Skeletal muscle satellite cell (primary cell): ENCODE data around the gene ZNF335.

Experiments used
- H3K27me3 ChIP-seq: 2 replicates; pipeline ENCODE4 v1.7.0; 2013; ENCODE audit warnings: low read length; ENCODE audit not compliant: control insufficient read depth, insufficient read depth
- H3K36me3 ChIP-seq: 2 replicates; pipeline ENCODE4 v1.7.0; 2013; ENCODE audit warnings: mild to moderate bottlenecking, control low read depth, low read length; ENCODE audit not compliant: insufficient read depth
- H3K4me1 ChIP-seq: 2 replicates; pipeline ENCODE4 v1.7.0; 2013; ENCODE audit warnings: low read length; ENCODE audit not compliant: control insufficient read depth, insufficient read depth
- H3K4me2 ChIP-seq: 2 replicates; pipeline ENCODE4 v1.7.0; 2013; ENCODE audit warnings: mild to moderate bottlenecking, low read length
- H3K4me3 ChIP-seq: 2 replicates; pipeline ENCODE4 v1.7.0; 2013; ENCODE audit warnings: low read length
- H3K9ac ChIP-seq: 2 replicates; pipeline ENCODE4 v1.7.0; 2013; ENCODE audit warnings: mild to moderate bottlenecking, low read depth, low read length, moderate library complexity
- H3K9me3 ChIP-seq: replicated peaks from 2 replicates; pipeline ENCODE4 v1.7.0; 2013; ENCODE audit warnings: mild to moderate bottlenecking, control low read depth, low read length

The ZNF335 gene

DNA sequence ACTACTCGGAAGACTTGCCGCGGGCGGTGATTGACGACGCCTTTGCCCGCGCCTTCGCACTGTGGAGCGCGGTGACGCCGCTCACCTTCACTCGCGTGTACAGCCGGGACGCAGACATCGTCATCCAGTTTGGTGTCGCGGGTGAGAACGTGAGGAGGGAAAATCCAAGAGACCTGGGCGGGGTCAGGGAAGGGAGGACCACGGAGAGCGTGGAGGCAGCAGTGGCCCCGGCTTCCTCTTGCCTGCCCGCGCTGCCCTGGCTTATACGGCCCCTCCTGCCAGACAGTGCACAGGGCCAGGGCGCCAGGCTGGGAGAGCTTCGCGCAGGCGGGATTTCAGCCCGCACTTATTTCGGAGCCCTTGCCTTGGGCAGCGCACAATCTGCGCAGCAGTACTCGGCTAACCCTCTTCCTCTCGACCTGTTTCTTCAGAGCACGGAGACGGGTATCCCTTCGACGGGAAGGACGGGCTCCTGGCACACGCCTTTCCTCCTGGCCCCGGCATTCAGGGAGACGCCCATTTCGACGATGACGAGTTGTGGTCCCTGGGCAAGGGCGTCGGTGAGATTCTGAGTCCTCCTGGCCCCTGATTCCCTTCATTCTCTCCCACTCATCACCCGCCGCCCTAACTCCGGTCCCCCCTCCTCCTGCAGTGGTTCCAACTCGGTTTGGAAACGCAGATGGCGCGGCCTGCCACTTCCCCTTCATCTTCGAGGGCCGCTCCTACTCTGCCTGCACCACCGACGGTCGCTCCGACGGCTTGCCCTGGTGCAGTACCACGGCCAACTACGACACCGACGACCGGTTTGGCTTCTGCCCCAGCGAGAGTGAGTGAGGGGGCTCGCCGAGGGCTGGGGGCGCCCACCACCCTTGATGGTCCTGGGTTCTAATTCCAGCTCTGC is 38.7 kb upstream of the ZNF335 start:
- peaks cover 87% of the 10 kb centered on the region for H3K27me3 ChIP-seq
- H3K4me3 ChIP-seq, result no peak overlapping the region
- no peaks in the 10 kb centered on the region for H3K36me3 ChIP-seq
- H3K4me1 ChIP-seq, result peaks cover 11% of the 10 kb centered on the region
- H3K4me2 ChIP-seq, result peak overlapping the region; percentile 33
- peaks cover 3% of the 10 kb centered on the region for H3K9me3 ChIP-seq
- no peak overlapping the region for H3K9ac ChIP-seq

DNA sequence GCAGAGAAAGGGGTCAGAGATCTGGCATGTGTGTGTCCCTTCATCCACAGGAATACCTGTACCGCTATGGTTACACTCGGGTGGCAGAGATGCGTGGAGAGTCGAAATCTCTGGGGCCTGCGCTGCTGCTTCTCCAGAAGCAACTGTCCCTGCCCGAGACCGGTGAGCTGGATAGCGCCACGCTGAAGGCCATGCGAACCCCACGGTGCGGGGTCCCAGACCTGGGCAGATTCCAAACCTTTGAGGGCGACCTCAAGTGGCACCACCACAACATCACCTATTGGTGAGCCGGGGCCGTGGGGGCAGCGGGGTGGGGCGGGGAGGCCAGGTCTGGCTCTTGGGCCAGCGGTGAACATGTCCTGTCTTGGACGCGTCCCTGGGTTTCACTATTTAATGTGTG is 37.8 kb upstream of the ZNF335 start:
- no peaks in the 10 kb centered on the region for H3K36me3 ChIP-seq
- peak overlapping the region; percentile 33 for H3K4me2 ChIP-seq
- H3K9me3 ChIP-seq, result peaks cover 3% of the 10 kb centered on the region
- H3K27me3 ChIP-seq, result peaks cover 89% of the 10 kb centered on the region
- no peak overlapping the region for H3K4me3 ChIP-seq
- H3K9ac ChIP-seq, result no peak overlapping the region
- H3K4me1 ChIP-seq, result peaks cover 11% of the 10 kb centered on the region

DNA sequence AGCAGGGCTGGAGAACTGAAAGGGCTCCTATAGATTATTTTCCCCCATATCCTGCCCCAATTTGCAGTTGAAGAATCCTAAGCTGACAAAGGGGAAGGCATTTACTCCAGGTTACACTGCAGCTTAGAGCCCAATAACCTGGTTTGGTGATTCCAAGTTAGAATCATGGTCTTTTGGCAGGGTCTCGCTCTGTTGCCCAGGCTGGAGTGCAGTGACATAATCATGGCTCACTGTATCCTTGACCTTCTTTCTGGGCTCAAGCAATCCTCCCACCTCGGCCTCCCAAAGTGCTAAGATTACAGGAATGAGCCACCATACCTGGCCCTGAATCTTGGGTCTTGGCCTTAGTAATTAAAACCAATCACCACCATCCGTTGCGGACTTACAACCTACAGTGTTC is 35.7 kb upstream of the ZNF335 start:
- no peaks in the 10 kb centered on the region for H3K36me3 ChIP-seq
- no peak overlapping the region for H3K4me2 ChIP-seq
- no peak overlapping the region for H3K4me3 ChIP-seq
- peaks cover 3% of the 10 kb centered on the region for H3K9me3 ChIP-seq
- H3K27me3 ChIP-seq, result peaks cover 85% of the 10 kb centered on the region
- H3K4me1 ChIP-seq, result peaks cover 8% of the 10 kb centered on the region
- H3K9ac ChIP-seq, result no peak overlapping the region

DNA sequence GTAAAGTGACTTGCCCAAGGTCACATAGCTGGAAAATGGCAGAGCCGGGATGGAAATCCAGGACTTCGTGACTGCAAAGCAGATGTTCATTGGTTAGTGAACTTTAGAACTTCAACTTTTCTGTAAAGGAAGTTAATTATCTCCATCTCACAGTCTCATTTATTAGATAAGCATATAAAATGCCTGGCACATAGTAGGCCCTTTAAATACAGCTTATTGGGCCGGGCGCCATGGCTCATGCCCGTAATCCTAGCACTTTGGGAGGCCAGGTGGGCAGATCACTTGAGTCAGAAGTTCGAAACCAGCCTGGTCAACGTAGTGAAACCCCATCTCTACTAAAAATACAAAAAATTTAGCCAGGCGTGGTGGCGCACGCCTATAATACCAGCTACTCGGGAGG is 35.0 kb upstream of the ZNF335 start:
- H3K9me3 ChIP-seq, result peaks cover 3% of the 10 kb centered on the region
- H3K4me3 ChIP-seq, result no peak overlapping the region
- no peak overlapping the region for H3K9ac ChIP-seq
- H3K4me2 ChIP-seq, result no peak overlapping the region
- peaks cover 8% of the 10 kb centered on the region for H3K4me1 ChIP-seq
- peaks cover 81% of the 10 kb centered on the region for H3K27me3 ChIP-seq
- H3K36me3 ChIP-seq, result no peaks in the 10 kb centered on the region

DNA sequence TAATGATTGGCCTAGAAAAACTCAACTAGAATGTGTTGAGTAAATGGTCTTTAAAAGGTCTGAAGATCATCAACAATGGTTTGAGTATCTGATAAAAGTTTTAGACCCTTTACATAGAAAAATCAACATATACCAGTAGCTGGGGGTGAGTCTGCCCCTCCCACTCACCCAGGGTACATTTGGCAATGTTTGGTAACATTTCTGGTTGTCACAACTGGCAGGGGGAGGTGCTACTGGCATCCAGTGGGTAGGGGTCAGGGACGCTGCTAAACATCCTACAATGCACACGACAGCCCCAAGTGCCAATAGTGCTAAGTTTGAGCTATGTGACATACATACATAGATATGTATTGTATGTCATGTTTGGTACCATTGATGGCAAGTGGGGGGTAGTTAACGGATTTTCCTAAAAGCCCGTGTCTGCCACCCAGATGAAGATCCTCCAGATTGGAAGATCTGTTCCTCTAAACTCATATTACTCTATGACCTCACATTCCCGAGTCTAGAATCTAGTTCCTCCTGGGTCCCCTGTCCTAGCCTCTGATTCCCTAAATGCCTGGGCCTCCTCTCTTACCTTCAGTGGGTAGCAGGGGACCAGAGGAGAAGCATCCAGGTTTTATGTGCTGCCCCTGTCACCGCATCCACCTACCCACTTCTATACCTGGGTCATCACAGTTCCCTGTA is 34.2 kb upstream of the ZNF335 start:
- peaks cover 80% of the 10 kb centered on the region for H3K27me3 ChIP-seq
- no peak overlapping the region for H3K4me3 ChIP-seq
- H3K9me3 ChIP-seq, result no peaks in the 10 kb centered on the region
- H3K4me1 ChIP-seq, result peaks cover 8% of the 10 kb centered on the region
- no peak overlapping the region for H3K9ac ChIP-seq
- no peaks in the 10 kb centered on the region for H3K36me3 ChIP-seq
- no peak overlapping the region for H3K4me2 ChIP-seq

DNA sequence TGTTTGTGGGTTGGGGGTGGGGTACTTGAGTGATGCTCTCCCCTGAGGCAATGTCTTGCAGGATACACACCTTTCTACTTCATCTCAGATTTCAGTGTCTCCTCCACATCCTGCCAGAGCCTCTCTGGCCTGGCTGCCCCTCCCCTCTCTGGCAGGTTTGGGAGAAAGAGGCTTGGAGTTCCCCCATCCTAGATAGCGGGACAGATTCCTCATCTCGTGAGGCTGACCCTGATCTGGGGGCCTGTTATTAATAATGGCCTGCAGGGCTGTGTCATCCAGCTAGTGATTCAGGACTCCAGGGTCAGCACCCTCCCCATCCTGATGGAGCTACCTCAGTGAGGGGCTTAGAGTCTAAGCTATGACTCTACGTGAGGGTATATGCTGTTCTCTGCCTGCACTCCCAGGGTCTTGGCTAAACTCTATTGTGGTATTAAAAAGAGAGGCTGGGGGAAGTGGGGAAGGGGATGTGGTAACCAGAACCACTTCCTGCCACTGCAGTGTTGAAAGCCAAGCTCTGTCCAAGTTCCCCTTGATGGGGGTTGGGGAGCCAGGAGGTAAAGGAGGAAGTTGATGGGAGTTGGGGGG is 33.0 kb upstream of the ZNF335 start:
- Histone ChIP-seq H3K4me2 (no peak overlapping the region), H3K9ac (no peak overlapping the region), H3K27me3 (peaks cover 79% of the 10 kb centered on the region), H3K9me3 (no peaks in the 10 kb centered on the region), H3K36me3 (no peaks in the 10 kb centered on the region), H3K4me3 (no peak overlapping the region), H3K4me1 (peaks cover 8% of the 10 kb centered on the region)

DNA sequence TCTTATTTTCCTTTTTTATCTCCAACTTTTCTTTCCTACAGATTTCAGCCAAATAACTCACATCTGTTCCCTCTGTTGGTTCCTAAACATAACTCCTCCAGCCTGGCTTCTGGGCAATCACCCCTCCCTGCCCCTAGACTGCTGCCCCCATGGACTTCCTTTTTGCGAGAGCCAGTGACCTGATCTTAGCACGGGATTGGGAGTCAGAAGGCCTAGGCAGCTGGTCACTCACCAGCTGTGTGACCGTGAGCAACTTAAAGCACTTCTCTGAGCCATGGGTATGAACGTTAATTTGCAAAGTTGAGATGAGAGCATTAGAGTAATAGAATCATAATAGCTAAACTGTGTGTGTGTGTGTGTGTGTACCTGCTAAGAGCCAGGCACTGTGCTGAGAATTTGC is 32.2 kb upstream of the ZNF335 start:
- Histone ChIP-seq H3K36me3 (no peaks in the 10 kb centered on the region), H3K4me1 (peaks cover 8% of the 10 kb centered on the region), H3K4me3 (no peak overlapping the region), H3K9me3 (no peaks in the 10 kb centered on the region), H3K4me2 (no peak overlapping the region), H3K9ac (no peak overlapping the region), H3K27me3 (peaks cover 79% of the 10 kb centered on the region)

DNA sequence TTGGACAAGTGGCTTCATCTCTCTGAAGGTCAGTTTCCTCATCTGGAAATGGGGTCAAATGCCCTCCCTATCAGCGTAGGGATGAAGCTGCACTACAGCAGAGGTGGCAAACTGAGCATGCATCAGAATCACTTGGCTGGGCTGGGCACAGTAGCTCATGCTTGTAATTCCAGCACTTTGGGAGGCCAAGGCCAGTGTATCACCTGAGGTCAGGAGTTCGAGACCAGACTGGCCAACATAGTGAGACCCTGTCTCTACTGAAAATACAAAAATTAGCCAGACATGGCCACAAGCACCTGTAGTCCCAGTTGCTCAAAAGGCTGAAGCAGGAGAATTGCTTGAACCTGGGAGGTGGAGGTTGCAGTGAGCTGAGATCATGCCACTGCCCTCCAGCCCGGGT is 30.0 kb upstream of the ZNF335 start:
- Histone ChIP-seq H3K4me3 (no peak overlapping the region), H3K27me3 (peaks cover 79% of the 10 kb centered on the region), H3K36me3 (no peaks in the 10 kb centered on the region), H3K4me2 (no peak overlapping the region), H3K9ac (no peak overlapping the region), H3K9me3 (no peaks in the 10 kb centered on the region), H3K4me1 (no peaks in the 10 kb centered on the region)

DNA sequence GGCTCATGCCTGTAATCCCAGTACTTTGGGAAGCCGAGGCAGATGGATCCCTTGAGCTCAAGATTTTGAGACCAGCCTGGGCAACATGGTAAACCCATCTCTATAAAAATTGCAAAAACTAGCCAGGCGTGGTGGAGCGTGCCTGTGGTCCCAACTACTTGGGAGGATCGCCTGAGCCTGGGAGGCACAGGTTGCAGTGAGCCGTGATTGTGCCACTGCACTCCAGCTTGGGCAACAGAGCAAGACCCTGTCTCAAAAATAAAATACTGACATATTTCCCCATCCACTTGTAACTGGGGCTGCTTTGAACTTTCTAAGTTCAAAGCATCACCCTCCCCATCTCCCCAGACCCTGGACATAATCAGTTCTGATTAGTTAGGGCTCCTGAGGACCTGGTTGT is 29.5 kb upstream of the ZNF335 start:
- no peaks in the 10 kb centered on the region for H3K4me1 ChIP-seq
- no peak overlapping the region for H3K9ac ChIP-seq
- H3K4me3 ChIP-seq, result no peak overlapping the region
- no peak overlapping the region for H3K4me2 ChIP-seq
- H3K36me3 ChIP-seq, result no peaks in the 10 kb centered on the region
- no peaks in the 10 kb centered on the region for H3K9me3 ChIP-seq
- H3K27me3 ChIP-seq, result peaks cover 78% of the 10 kb centered on the region

DNA sequence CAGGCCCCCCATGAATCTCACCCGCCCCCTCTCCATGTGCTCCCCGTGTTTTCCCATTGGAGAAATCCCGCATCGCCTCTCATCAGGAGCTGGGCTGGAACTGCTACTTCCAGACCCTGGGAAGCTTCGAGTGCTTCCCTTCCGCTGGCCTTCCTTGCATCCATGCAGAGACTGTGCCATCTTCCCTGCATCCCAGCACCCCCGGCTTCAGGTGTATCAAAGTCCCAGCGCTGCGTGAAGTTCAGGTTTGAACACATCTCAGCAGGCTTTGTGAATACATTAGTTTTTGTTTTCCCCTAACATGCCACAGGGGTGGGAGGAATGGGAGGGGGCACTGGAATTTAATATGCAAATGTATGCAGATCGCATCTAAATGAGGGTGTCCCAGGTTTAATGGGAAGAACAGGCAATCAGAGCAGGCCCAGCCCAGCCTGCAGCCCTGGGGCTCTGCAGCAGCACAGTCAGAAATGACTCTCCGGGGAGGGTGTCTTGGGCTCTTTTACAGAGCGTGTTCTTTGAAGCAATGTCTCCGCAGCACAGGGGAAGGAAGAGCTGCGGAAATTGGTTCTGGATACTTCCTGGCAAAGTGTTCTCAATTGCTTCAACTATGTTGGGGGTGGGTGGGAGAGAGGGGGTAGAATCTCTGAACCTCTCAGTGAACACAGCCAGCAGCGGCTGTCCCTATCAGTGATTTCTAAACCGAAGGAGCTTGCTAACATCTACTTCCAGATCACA is 28.4 kb upstream of the ZNF335 start:
- no peak overlapping the region for H3K9ac ChIP-seq
- no peaks in the 10 kb centered on the region for H3K4me1 ChIP-seq
- H3K9me3 ChIP-seq, result no peaks in the 10 kb centered on the region
- H3K4me3 ChIP-seq, result no peak overlapping the region
- no peak overlapping the region for H3K4me2 ChIP-seq
- peaks cover 72% of the 10 kb centered on the region for H3K27me3 ChIP-seq
- H3K36me3 ChIP-seq, result no peaks in the 10 kb centered on the region

DNA sequence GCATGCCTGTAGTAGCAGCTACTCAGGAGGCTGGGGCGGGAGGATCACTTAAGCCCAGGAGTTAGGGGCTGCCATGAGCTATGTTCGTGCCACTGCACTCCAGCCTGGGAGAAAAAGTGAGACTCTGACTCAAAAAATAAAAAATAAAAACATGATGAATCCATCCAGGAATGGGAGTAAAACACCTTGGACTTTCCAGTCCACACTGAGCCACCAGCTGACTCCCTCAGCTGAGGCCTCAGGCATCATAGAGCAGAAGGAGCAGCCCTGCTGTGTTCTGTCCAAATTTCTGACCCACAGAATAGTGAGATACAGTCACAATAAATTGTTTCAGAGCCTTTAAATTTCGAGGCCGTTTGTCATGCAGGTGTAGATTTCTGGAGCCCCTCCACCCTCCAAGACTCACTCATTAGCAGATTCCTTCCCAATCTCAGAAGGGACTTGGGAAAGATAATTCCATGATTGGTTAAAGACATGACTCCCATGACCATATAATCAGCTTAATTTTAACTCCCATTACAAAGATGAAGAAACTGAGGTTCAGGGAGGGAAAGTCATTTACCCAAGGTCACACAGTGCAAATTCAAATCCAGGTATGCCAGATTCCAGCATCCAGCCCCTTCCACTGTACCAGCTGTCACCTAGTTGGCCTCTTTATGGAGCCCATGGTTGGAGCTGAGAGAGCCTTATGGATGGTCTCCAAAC is 27.7 kb upstream of the ZNF335 start:
- Histone ChIP-seq H3K9me3 (no peaks in the 10 kb centered on the region), H3K36me3 (no peaks in the 10 kb centered on the region), H3K4me3 (no peak overlapping the region), H3K4me2 (no peak overlapping the region), H3K9ac (no peak overlapping the region), H3K4me1 (no peaks in the 10 kb centered on the region), H3K27me3 (peaks cover 69% of the 10 kb centered on the region)
